Neuronal stem cell (in vitro differentiated cells): ENCODE data around the gene SPANXN3.

Source experiments
- DNase-seq: peaks from one replicate; pipeline ENCODE4 v3.0.0-alpha.2; 2013; ENCODE audit warnings: low spot score
- H2AFZ ChIP-seq: one replicate; pipeline ENCODE4 v1.6.1; 2013; ENCODE audit warnings: mild to moderate bottlenecking, low read length, inconsistent platforms
- H2AK5ac ChIP-seq: 2 replicates; pipeline ENCODE4 v1.6.1; 2013; ENCODE audit warnings: low read depth, mild to moderate bottlenecking, inconsistent platforms, low read length, moderate library complexity, mixed read lengths
- H2BK120ac ChIP-seq: 2 replicates; pipeline ENCODE4 v1.6.1; 2013; ENCODE audit warnings: low read depth, mild to moderate bottlenecking, inconsistent platforms, low read length, moderate library complexity, mixed read lengths
- H2BK12ac ChIP-seq: one replicate; pipeline ENCODE4 v1.6.1; 2013; ENCODE audit warnings: low read length, inconsistent platforms
- H2BK15ac ChIP-seq: 2 replicates; pipeline ENCODE4 v1.6.1; 2013; ENCODE audit warnings: mild to moderate bottlenecking, low read length, inconsistent platforms, mixed read lengths
- H2BK5ac ChIP-seq: one replicate; pipeline ENCODE4 v1.6.1; 2013; ENCODE audit warnings: inconsistent platforms, mild to moderate bottlenecking, low read length, moderate library complexity
- H3K14ac ChIP-seq: one replicate; pipeline ENCODE4 v1.6.1; 2013; ENCODE audit warnings: low read length, inconsistent platforms
- H3K18ac ChIP-seq: 2 replicates; pipeline ENCODE4 v1.6.1; 2013; ENCODE audit warnings: low read length, inconsistent platforms
- H3K23ac ChIP-seq: 2 replicates; pipeline ENCODE4 v1.6.1; 2013; ENCODE audit warnings: low read depth, mild to moderate bottlenecking, mixed read lengths, low read length, inconsistent platforms; ENCODE audit not compliant: poor library complexity
- H3K27ac ChIP-seq: replicated peaks from 3 replicates; pipeline ENCODE4 v1.5.1; 2013; ENCODE audit warnings: low read length, inconsistent platforms
- H3K27me3 ChIP-seq, 3 experiments: 2 replicates each; pipeline ENCODE4 v1.6.1; 2013; ENCODE audit warnings: low read length in 3 of 3, mild to moderate bottlenecking in 2 of 3, inconsistent platforms in 1 of 3, low read depth in 1 of 3, mixed read lengths in 1 of 3, moderate library complexity in 1 of 3; ENCODE audit not compliant: control insufficient read depth in 3 of 3, insufficient read depth in 3 of 3
- H3K36me3 ChIP-seq, 2 donors: replicated peaks in 1 of 2; 2 replicates each; pipeline ENCODE4 v1.6.1; 2013; ENCODE audit warnings: low read length in 2 of 2; ENCODE audit not compliant: control insufficient read depth in 2 of 2, insufficient read depth in 2 of 2
- H3K4ac ChIP-seq: 2 replicates; pipeline ENCODE4 v1.6.1; 2013; ENCODE audit warnings: inconsistent platforms, mild to moderate bottlenecking, low read length, moderate library complexity
- H3K4me1 ChIP-seq, 2 donors: 1 replicate in 1 of 2; 2 replicates in 1 of 2; pipeline ENCODE4 v1.6.1; 2013; ENCODE audit warnings: low read length in 2 of 2, low read depth in 1 of 2; ENCODE audit not compliant: control insufficient read depth in 2 of 2, insufficient read depth in 1 of 2
- H3K4me2 ChIP-seq: one replicate; pipeline ENCODE4 v1.6.1; 2013; ENCODE audit warnings: mild to moderate bottlenecking, low read length, inconsistent platforms; ENCODE audit not compliant: insufficient read depth, poor library complexity, severe bottlenecking
- H3K4me3 ChIP-seq, 2 donors: 2 replicates each; pipeline ENCODE4 v1.5.1; 2013; ENCODE audit warnings: low read length in 2 of 2, mild to moderate bottlenecking in 2 of 2, inconsistent platforms in 1 of 2, moderate library complexity in 1 of 2
- H3K79me1 ChIP-seq: one replicate; pipeline ENCODE4 v1.6.1; 2013; ENCODE audit warnings: low read depth, mild to moderate bottlenecking, inconsistent platforms, low read length, moderate library complexity
- H3K9ac ChIP-seq: one replicate; pipeline ENCODE4 v1.6.1; 2013; ENCODE audit warnings: mild to moderate bottlenecking, low read depth, low read length, inconsistent platforms; ENCODE audit not compliant: poor library complexity
- H3K9me3 ChIP-seq, 2 donors: replicated peaks in 1 of 2; 2 replicates each; pipeline versions ENCODE3 to v1.6.1; 2013; ENCODE audit warnings: low read length in 2 of 2, mild to moderate bottlenecking in 2 of 2, inconsistent platforms in 1 of 2, low read depth in 1 of 2, mixed read lengths in 1 of 2, moderate library complexity in 1 of 2; ENCODE audit not compliant: control insufficient read depth in 2 of 2, insufficient read depth in 1 of 2
- H4K8ac ChIP-seq: one replicate; pipeline ENCODE4 v1.6.1; 2013; ENCODE audit warnings: low read depth, mild to moderate bottlenecking, inconsistent platforms, low read length, moderate library complexity
- H4K91ac ChIP-seq: one replicate; pipeline ENCODE4 v1.6.1; 2013; ENCODE audit warnings: low read length, low read depth, mild to moderate bottlenecking, inconsistent platforms; ENCODE audit not compliant: poor library complexity
- WGBS, 2 donors: extraction: QIAGEN DNeasy Blood & Tissue Kit; methylation state at CpG; one replicate each; pipeline ENCODE4 v1.1.7; 2013; ENCODE audit warnings: missing lambda C conversion rate in 2 of 2, mixed read lengths in 1 of 2; ENCODE audit not compliant: insufficient read length in 2 of 2, insufficient replicate concordance in 1 of 2; ENCODE audit errors: extremely low coverage in 2 of 2; 5-methylcytosine and 5-hydroxymethylcytosine counted together

SPANXN3 gene

DNA sequence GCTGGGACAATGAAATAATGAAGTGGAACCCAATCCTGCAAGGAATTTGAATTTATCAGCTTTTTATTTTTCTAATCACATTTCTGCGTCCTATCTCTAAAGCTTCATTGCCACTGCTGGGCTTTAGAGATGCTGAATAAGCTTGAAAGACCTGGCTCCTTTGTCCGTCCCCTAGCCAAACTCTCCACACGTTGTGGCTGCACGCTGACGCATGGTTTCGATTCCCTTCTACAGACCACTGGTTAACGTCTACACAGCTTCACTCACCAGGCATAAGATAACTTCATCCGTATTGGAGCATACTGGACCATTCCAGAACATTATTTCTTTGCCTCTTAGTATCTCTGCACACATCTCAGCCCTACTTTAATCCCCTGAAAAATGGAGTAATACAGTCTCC lies 31.2 kb downstream of the SPANXN3 start:
- Histone ChIP-seq H3K14ac (no peak overlapping the region), H3K27ac (no peak overlapping the region), H3K79me1 (no peaks in the 10 kb centered on the region), H3K9me3 (no peaks in the 10 kb centered on the region), H3K9ac (no peak overlapping the region), H4K91ac (no peak overlapping the region), H3K18ac (no peak overlapping the region), H2BK12ac (no peak overlapping the region), H3K4me3 (no peak overlapping the region), H2BK5ac (no peak overlapping the region), H3K4ac (no peak overlapping the region), H3K23ac (no peak overlapping the region), H2BK120ac (no peak overlapping the region), H3K36me3 (no peaks in the 10 kb centered on the region), H3K27me3 (no peaks in the 10 kb centered on the region), H3K4me2 (no peak overlapping the region), H2AFZ (no peak overlapping the region), H3K4me1 (no peaks in the 10 kb centered on the region), H4K8ac (no peak overlapping the region), H2AK5ac (no peak overlapping the region), H2BK15ac (no peak overlapping the region)
- WGBS, 2 donors: no CpG with 5 or more reads among the region's 8 CpGs
- no peak for DNase-seq

DNA sequence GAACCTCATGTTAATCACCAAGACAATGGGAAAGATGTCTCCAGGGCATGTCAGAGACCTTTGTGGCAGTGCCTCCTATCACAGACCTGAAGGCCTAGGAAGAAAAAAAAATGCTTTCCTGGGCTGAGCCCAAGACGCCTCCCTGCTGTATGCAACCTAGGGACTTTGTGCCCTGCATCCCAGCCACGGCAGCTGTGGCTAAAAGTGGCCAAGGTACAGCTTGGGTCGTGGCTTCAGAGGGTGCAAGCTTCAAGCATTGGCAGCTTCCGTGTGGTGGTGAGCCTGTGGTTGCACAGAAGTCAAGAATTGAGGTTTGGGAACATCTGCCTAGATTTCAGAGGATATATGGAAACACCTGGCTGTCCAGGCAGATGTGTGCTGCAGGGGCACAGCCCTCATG lies 40.5 kb downstream of the SPANXN3 start:
- no CpG with 5 or more reads among the region's 4 CpGs for WGBS, 2 donors
- H3K4me3 ChIP-seq: no peak overlapping the region
- no peak overlapping the region for H2BK12ac ChIP-seq

DNA sequence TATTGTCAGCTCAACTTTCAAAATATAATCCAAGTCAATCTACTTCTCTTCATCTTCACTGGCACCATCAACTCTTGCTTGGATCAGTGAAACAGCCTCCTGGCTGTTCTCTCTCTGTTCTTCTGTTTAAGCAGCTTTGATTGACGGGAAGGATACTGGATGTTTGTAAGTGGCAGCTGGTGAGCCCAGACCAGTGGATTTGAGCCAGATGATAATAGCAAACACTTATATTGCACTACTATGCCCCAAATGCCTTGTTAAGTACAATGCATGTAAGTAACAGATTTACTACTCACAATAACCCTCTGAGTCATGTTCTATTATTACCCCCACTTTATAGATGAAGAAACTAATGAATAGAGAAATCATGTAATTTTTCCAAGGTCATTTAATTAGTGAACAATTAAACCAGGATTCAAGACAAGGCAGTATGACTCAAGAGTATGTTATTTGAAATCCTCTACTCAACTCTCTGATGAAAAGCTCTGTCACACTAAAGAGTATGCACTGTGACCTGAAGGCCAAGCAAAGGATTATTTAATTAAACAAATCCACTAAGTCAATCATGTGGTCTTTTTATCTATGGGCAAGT lies 44.8 kb downstream of the SPANXN3 start:
- Histone ChIP-seq H3K4me3 (no peak overlapping the region), H3K27me3 (no peaks in the 10 kb centered on the region), H2BK12ac (no peak overlapping the region), H3K79me1 (no peaks in the 10 kb centered on the region), H3K4me1 (no peaks in the 10 kb centered on the region), H2AK5ac (no peak overlapping the region), H3K27ac (no peak overlapping the region), H3K36me3 (no peaks in the 10 kb centered on the region), H2BK15ac (no peak overlapping the region), H2BK5ac (no peak overlapping the region), H3K4ac (no peak overlapping the region), H3K9me3 (no peaks in the 10 kb centered on the region), H3K14ac (no peak overlapping the region), H4K91ac (no peak overlapping the region), H3K9ac (no peak overlapping the region), H2BK120ac (no peak overlapping the region), H3K23ac (no peak overlapping the region), H2AFZ (no peak overlapping the region), H3K4me2 (no peak overlapping the region), H4K8ac (no peak overlapping the region), H3K18ac (no peak overlapping the region)
- no peak for DNase-seq
- no CpG with 5 or more reads among the region's 1 CpG for WGBS, 2 donors

More for the DNA sequence above, 40.5 kb downstream of the SPANXN3 start:
- no peaks in the 10 kb centered on the region for H3K9me3 ChIP-seq
- no peak overlapping the region for H2AFZ ChIP-seq
- no peak overlapping the region for H3K14ac ChIP-seq
- no peaks in the 10 kb centered on the region for H3K27me3 ChIP-seq
- H4K91ac ChIP-seq: no peak overlapping the region
- no peak overlapping the region for H3K23ac ChIP-seq
- H3K4ac ChIP-seq: no peak overlapping the region
- no peak overlapping the region for H3K4me2 ChIP-seq
- H3K4me1 ChIP-seq: no peaks in the 10 kb centered on the region
- no peak overlapping the region for H3K9ac ChIP-seq
- no peak overlapping the region for H2AK5ac ChIP-seq
- no peak overlapping the region for H4K8ac ChIP-seq
- no peak overlapping the region for H3K27ac ChIP-seq
- H3K18ac ChIP-seq: no peak overlapping the region
- DNase-seq: no peak
- H2BK5ac ChIP-seq: no peak overlapping the region
- H2BK120ac ChIP-seq: no peak overlapping the region
- no peak overlapping the region for H2BK15ac ChIP-seq
- no peaks in the 10 kb centered on the region for H3K36me3 ChIP-seq
- H3K79me1 ChIP-seq: no peaks in the 10 kb centered on the region

DNA sequence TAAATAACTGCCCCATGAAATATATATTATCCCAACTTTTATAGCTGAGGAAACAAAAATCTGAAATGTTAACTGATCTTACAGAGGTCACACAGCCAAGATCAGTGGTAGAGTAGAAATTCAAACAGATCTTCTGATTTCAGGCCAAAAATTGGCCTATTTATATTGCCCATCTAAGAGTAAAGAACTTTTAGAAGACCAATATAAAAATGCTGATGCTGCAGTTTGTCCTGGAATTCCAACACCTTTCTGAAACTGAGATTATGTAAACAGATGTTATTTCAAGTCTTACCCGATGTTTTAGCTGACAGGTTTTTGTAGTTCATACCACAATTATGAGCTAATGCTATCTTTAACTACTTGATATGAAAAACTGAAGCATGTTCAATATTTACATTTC lies 51.1 kb downstream of the SPANXN3 start:
- Histone ChIP-seq H2AFZ (no peak overlapping the region), H3K27me3 (no peaks in the 10 kb centered on the region), H2AK5ac (no peak overlapping the region), H3K9ac (no peak overlapping the region), H3K79me1 (no peaks in the 10 kb centered on the region), H2BK12ac (no peak overlapping the region), H3K18ac (no peak overlapping the region), H3K36me3 (no peaks in the 10 kb centered on the region), H3K9me3 (no peaks in the 10 kb centered on the region), H2BK15ac (no peak overlapping the region), H3K23ac (no peak overlapping the region), H3K4me3 (no peak overlapping the region), H3K14ac (no peak overlapping the region), H3K4me1 (no peaks in the 10 kb centered on the region), H2BK120ac (no peak overlapping the region), H3K27ac (no peak overlapping the region), H4K8ac (no peak overlapping the region), H3K4me2 (no peak overlapping the region), H2BK5ac (no peak overlapping the region), H4K91ac (no peak overlapping the region), H3K4ac (no peak overlapping the region)
- no peak for DNase-seq
- WGBS, 2 donors: no CpG with 5 or more reads among the region's 1 CpG
